GM12878 (cell line): ENCODE results near the gene TCOF1. TPM values are rescaled to one million over a fixed set of nuclear protein-coding genes. Genes with fewer than 3 reads are reported as not detected.

ENCODE experiments used
- ATAC-seq: fragments of 200-7000 bp; cut with Tn5 transposase; 3 replicates; pipeline ENCODE4 v1.9.1; 2020; ENCODE audit warnings: mild to moderate bottlenecking, moderate library complexity
- BruUV-seq: library from RNA; stranded (reverse); fragments of 400-500 nt; replicated peaks from 2 replicates; lab custom pipeline; 2021; lab: Mats Ljungman, UMichigan
- CTCF ChIA-PET: fragments of 300-600 bp; sonication (Branson Sonifier 250); formaldehyde crosslinking; extraction: SDS; loops from one replicate; lab custom pipeline; 2021; ENCODE audit warnings: inconsistent platforms; lab: Yijun Ruan, JAX
- POLR2A ChIA-PET: fragments of 350-600 bp; formaldehyde crosslinking; extraction: SDS; loops from one replicate; lab custom pipeline; 2021; ENCODE audit warnings: inconsistent platforms; lab: Charles Lee
- RAD21 ChIA-PET: fragments of 300-600 bp; sonication (Branson Sonifier 250); formaldehyde crosslinking; loops from one replicate; lab custom pipeline; 2023; ENCODE audit warnings: antibody characterized with exemption; ENCODE audit not compliant: unreplicated experiment; lab: Charles Lee
- SMC1A ChIA-PET: fragments of 300-600 bp; sonication (Branson Sonifier 250); formaldehyde crosslinking; loops from one replicate; lab custom pipeline; 2023; ENCODE audit not compliant: unreplicated experiment, uncharacterized antibody; lab: Charles Lee
- DNase-seq: peaks from one replicate; pipeline ENCODE4 v3.0.0-alpha.2; 2011; ENCODE audit warnings: low read depth, low spot score
- FAIRE-seq: peaks from 3 replicates; lab custom pipeline; 2011; peaks lifted over from hg19 to GRCh38; lab: Jason Lieb, UNC
- H2AFZ ChIP-seq: 2 replicates; pipeline ENCODE4 v1.6.0; 2011; ENCODE audit warnings: low read depth, low read length, control low read depth; ENCODE audit not compliant: control insufficient read depth
- H3K27ac ChIP-seq: 2 replicates; pipeline ENCODE4 v1.5.1; 2011; ENCODE audit warnings: control low read depth; ENCODE audit not compliant: control insufficient read depth, insufficient read depth
- H3K27me3 ChIP-seq, 2 experiments: replicated peaks in 1 of 2; 2 replicates each; pipeline versions ENCODE4 v1.6.0 to v1.6.1; 2011; ENCODE audit warnings: low read length in 1 of 2; ENCODE audit not compliant: control insufficient read depth in 2 of 2, insufficient read depth in 2 of 2
- H3K36me3 ChIP-seq, 2 experiments: 2 replicates each; pipeline ENCODE4 v1.5.1; 2011; ENCODE audit warnings: low read length in 1 of 2; ENCODE audit not compliant: control insufficient read depth in 2 of 2, insufficient read depth in 2 of 2
- H3K4me1 ChIP-seq: 2 replicates; pipeline ENCODE4 v1.6.1; 2011; ENCODE audit warnings: mild to moderate bottlenecking, low read length, moderate library complexity, mixed read lengths; ENCODE audit not compliant: control insufficient read depth, insufficient read depth
- H3K4me2 ChIP-seq: 2 replicates; pipeline ENCODE4 v1.6.0; 2011; ENCODE audit warnings: control low read depth; ENCODE audit not compliant: control insufficient read depth, insufficient read depth
- H3K4me3 ChIP-seq: fragments of 200-600 bp; sonication (generic); 2 replicates; pipeline ENCODE4 v1.5.1; 2016
- H3K79me2 ChIP-seq: 2 replicates; pipeline ENCODE4 v1.6.0; 2011; ENCODE audit warnings: low read length; ENCODE audit not compliant: control insufficient read depth, insufficient read depth
- H3K9ac ChIP-seq: 2 replicates; pipeline ENCODE4 v1.8.0; 2011; ENCODE audit warnings: low read length, control low read depth, mixed read lengths; ENCODE audit not compliant: control insufficient read depth, insufficient read depth
- H3K9me3 ChIP-seq: replicated peaks from 3 replicates; pipeline ENCODE4 v1.5.1; 2011; ENCODE audit warnings: mild to moderate bottlenecking, low read length; ENCODE audit not compliant: control insufficient read depth, insufficient read depth
- H4K20me1 ChIP-seq: 2 replicates; pipeline ENCODE4 v1.6.0; 2011; ENCODE audit not compliant: control insufficient read depth, insufficient read depth
- BHLHE40 ChIP-seq, 2 experiments: fragments of 450-650 bp in 1 of 2; IDR thresholded peaks; 2 replicates each; pipeline ENCODE4 v1.6.1; 2011 to 2017; ENCODE audit warnings: low read depth in 2 of 2, borderline replicate concordance in 1 of 2, improper control_type of control experiment in 1 of 2, low read length in 1 of 2, mild to moderate bottlenecking in 1 of 2
- BRCA1 ChIP-seq: IDR thresholded peaks from 2 replicates; pipeline ENCODE4 v1.6.1; 2011; ENCODE audit warnings: low read depth, low read length, improper control_type of control experiment
- CREM ChIP-seq: IDR thresholded peaks from 2 replicates; pipeline ENCODE4 v1.6.1; 2014; ENCODE audit warnings: antibody characterized with exemption, low read depth
- IKZF1 ChIP-seq: fragments of 450-650 bp; conservative IDR thresholded peaks from 2 replicates; pipeline ENCODE4 v1.6.1; 2017; ENCODE audit warnings: antibody characterized with exemption, mild to moderate bottlenecking
- MYB ChIP-seq: fragments of 150-350 bp; IDR thresholded peaks from 2 replicates; pipeline ENCODE4 v1.6.1; 2014; ENCODE audit warnings: mild to moderate bottlenecking, low read depth, low read length, borderline replicate concordance
- MYC ChIP-seq: IDR thresholded peaks from 2 replicates; pipeline ENCODE4 v1.6.1; 2011; ENCODE audit warnings: mild to moderate bottlenecking, low read length, moderate library complexity, inconsistent platforms; ENCODE audit not compliant: insufficient read depth, insufficient replicate concordance, insufficient read length, severe bottlenecking
- NR2C2 ChIP-seq: IDR thresholded peaks from 2 replicates; pipeline ENCODE4 v1.6.1; 2011; ENCODE audit warnings: borderline replicate concordance, low read depth; ENCODE audit not compliant: control insufficient read depth, insufficient read length
- SUZ12 ChIP-seq: fragments of 200-600 bp; sonication (generic); IDR thresholded peaks from one replicate; pipeline ENCODE4 v1.6.1; 2018; ENCODE audit warnings: antibody characterized with exemption, mild to moderate bottlenecking; ENCODE audit not compliant: unreplicated experiment
- TCF7 ChIP-seq: IDR thresholded peaks from 2 replicates; pipeline ENCODE4 v1.6.1; 2014; ENCODE audit warnings: antibody characterized with exemption, borderline replicate concordance
- USF2 ChIP-seq: IDR thresholded peaks from 2 replicates; pipeline ENCODE4 v1.6.1; 2011; ENCODE audit warnings: low read depth, low read length, improper control_type of control experiment, borderline replicate concordance
- YY1 ChIP-seq: IDR thresholded peaks from 2 replicates; pipeline ENCODE4 v1.6.1; 2011; ENCODE audit warnings: low read depth, mild to moderate bottlenecking, low read length
- ZNF622 ChIP-seq: fragments of 450-650 bp; IDR thresholded peaks from 2 replicates; pipeline ENCODE4 v1.6.1; 2017; ENCODE audit warnings: mild to moderate bottlenecking, inconsistent platforms
- WGBS: methylation state at CpG from one replicate; pipeline ENCODE4 v1.1.6; 2016; ENCODE audit warnings: low lambda C conversion rate; ENCODE audit not compliant: insufficient replicate concordance, insufficient coverage; ENCODE audit errors: missing lambda C conversion rate; 5-methylcytosine and 5-hydroxymethylcytosine counted together
- in situ Hi-C: fragments of 300-500 bp; cut with MboI; formaldehyde crosslinking; loops from 9 replicates; pipeline ENCODE4 v1.14.3; 2018; ENCODE audit warnings: mixed read lengths
- intact Hi-C: fragments of 100-400 bp; cut with micrococcal nuclease; formaldehyde crosslinking; loops from one replicate; pipeline ENCODE4 v1.14.2; 2022; ENCODE audit not compliant: unreplicated experiment
- polyA plus RNA-seq, 11 experiments: library from polyadenylated mRNA; depleted of rRNA in 4 of 11; unstranded in 6 of 11; stranded (reverse) in 5 of 11; fragments of >200 nt; fragmentation: Nextera tagmentation in 4 of 11; fragmentation: Illumina TruSeq in 1 of 11; extraction: Ambion mirVana in 4 of 11; extraction: Trizol in 1 of 11; gene quantifications; 1 replicate in 1 of 11; 2 replicates in 10 of 11; pipeline versions ENCODE4 v1.2.1 to v1.2.3, GENCODE V29; 2011 to 2016; ENCODE audit warnings: inconsistent platforms in 2 of 11, missing spikeins in 2 of 11, low read depth in 1 of 11
- total RNA-seq, 4 experiments: library from RNA; depleted of rRNA in 3 of 4; stranded (reverse); fragments of >200 nt in 3 of 4; fragmentation: Illumina TruSeq in 1 of 4; extraction: Trizol in 1 of 4; gene quantifications; 2 replicates each; pipeline versions ENCODE4 v1.2.1 to v1.2.3, GENCODE V29; 2013 to 2021
- TF ChIP-seq, protein P1 (sequence below): IDR thresholded peaks from 2 replicates; pipeline ENCODE4 v1.6.1; 2011; ENCODE audit warnings: low read depth, mild to moderate bottlenecking, low read length, moderate library complexity, borderline replicate concordance; ENCODE audit errors: extremely low read depth

TCOF1 gene
- total and polyA plus RNA-seq, 10 of the 15 experiments (the other 5 are each of a cell fraction or from before 2014, with no cell fraction given), result 8.7 to 83.9 (median 38.9) TPM

DNA sequence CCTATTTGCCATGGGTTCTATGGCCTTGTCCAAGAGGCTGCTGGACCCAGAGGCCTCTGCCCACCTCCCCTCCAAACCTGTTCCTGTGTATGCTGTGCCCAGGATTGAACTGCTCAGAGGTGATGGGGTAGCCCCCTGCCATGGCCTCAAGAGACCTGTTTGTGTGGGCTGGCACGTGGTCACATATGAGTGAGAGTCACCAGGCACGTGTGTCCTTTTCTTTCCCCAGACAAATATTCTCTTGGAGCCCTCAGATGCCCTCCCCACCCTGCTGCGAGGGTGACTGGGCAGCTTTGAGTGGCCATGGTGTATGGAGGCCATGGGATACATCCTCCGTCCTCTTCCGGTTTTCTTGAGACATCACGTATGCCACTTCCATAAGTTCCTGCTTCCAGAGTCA, 10.9 kb upstream of the TCOF1 start:
- Histone ChIP-seq H3K9ac (no peak overlapping the region), H3K27ac (no peak overlapping the region), H3K4me1 (peaks cover 13% of the 10 kb centered on the region), H3K27me3 (no peaks in the 10 kb centered on the region), H2AFZ (no peak overlapping the region), H3K4me3 (no peak overlapping the region), H3K4me2 (no peak overlapping the region), H3K79me2 (no peaks in the 10 kb centered on the region), H4K20me1 (no peaks in the 10 kb centered on the region), H3K36me3 (no peaks in the 10 kb centered on the region), H3K9me3 (no peaks in the 10 kb centered on the region)
- ChIA-PET POLR2A (no interaction called here), CTCF (interaction anchor here (1.0 kb wide), 1 partner anchor 89 kb away, joined by 3 read pairs; no protein-coding TSS in a partner anchor), RAD21 (interaction anchor here (0.6 kb wide), 1 partner anchor 854 kb away, joined by 3 read pairs; no protein-coding TSS in a partner anchor), SMC1A (no interaction called here)
- in situ Hi-C loops (no loop called here), intact Hi-C loops (no loop called here)
- WGBS, result 42% methylated on average over 6 of the region's 6 CpGs
- FAIRE-seq (no peak), ATAC-seq (no peak), DNase-seq (no peak)
- TF ChIP-seq TCF7, result no peak
- peak in 1 of 2 experiments; percentile 61; a peak in 2 of 4 replicates for TF ChIP-seq BHLHE40 (IDR thresholded peaks at IDR 0.05; ENCODE audit: borderline replicate concordance in 1 of 2, low read depth in 2 of 2, low read length in 1 of 2)
- no TSS peak for BruUV-seq

- SMC1A ChIA-PET, result no interaction called here
- no peak overlapping the region for H3K4me2 ChIP-seq
- 19% methylated on average over 2 of the region's 2 CpGs for WGBS
- ATAC-seq (no peak), DNase-seq (no peak), FAIRE-seq (no peak)
- H4K20me1 ChIP-seq, result no peaks in the 10 kb centered on the region
- no TSS peak for BruUV-seq
- no peaks in the 10 kb centered on the region for H3K79me2 ChIP-seq
- H3K36me3 ChIP-seq, result no peaks in the 10 kb centered on the region
- H3K27ac ChIP-seq, result no peak overlapping the region
- in situ Hi-C loops (no loop called here), intact Hi-C loops (no loop called here)
- no peak overlapping the region for H3K9ac ChIP-seq
- CTCF ChIA-PET, result interaction anchor here (1.0 to 5.1 kb wide), 2 partner anchors 73 to 89 kb away, joined by 3 to 27 read pairs; no protein-coding TSS in a partner anchor
- no peaks in the 10 kb centered on the region for H3K27me3 ChIP-seq
- no peak overlapping the region for H3K4me3 ChIP-seq
- RAD21 ChIA-PET, result interaction anchor here (0.6 kb wide), 1 partner anchor 854 kb away, joined by 3 read pairs; no protein-coding TSS in a partner anchor
- H3K9me3 ChIP-seq, result no peaks in the 10 kb centered on the region
- no peak overlapping the region for H2AFZ ChIP-seq
- H3K4me1 ChIP-seq, result peaks cover 13% of the 10 kb centered on the region
- POLR2A ChIA-PET, result no interaction called here
- TF ChIP-seq BRCA1 (no peak), CREM (no peak), NR2C2 (no peak), USF2 (no peak), IKZF1 (no peak), MYC (no peak), YY1 (no peak), SUZ12 (no peak), MYB (no peak), ZNF622 (no peak)
- TF ChIP-seq, protein P1, sequence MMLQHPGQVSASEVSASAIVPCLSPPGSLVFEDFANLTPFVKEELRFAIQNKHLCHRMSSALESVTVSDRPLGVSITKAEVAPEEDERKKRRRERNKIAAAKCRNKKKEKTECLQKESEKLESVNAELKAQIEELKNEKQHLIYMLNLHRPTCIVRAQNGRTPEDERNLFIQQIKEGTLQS, result no peak
These were observed 10.5 kb upstream of the TCOF1 start for GRCh38 chr5:150347003-150347402.
